Spinal cord (tissue), 10 donors: ENCODE results near the gene GZMH. TPM values are rescaled to one million over a fixed set of nuclear protein-coding genes. Genes with fewer than 3 reads are reported as not detected.
"Not testable (repeated sequence)": the region's sequence is repeated elsewhere in the genome, so short reads cannot be mapped to it uniquely, and the experiment has no call there.

Experiments
- DNase-seq, 6 donors: peaks; one replicate each; pipeline versions ENCODE4 v3.0.0 to v3.0.0-alpha.2; 2013 to 2015; ENCODE audit warnings: low spot score in 6 of 6, low read depth in 4 of 6
- H3K27ac ChIP-seq: one replicate; pipeline ENCODE4 v1.5.1; 2013; ENCODE audit warnings: low read depth, low read length, control low read depth
- H3K27me3 ChIP-seq: one replicate; pipeline ENCODE4 v1.6.1; 2013; ENCODE audit warnings: low read length; ENCODE audit not compliant: control insufficient read depth, insufficient read depth
- H3K36me3 ChIP-seq: one replicate; pipeline ENCODE4 v1.6.1; 2013; ENCODE audit warnings: low read length; ENCODE audit not compliant: control insufficient read depth, insufficient read depth
- H3K4me1 ChIP-seq: one replicate; pipeline ENCODE4 v1.6.1; 2013; ENCODE audit warnings: low read length; ENCODE audit not compliant: control insufficient read depth, insufficient read depth
- H3K4me3 ChIP-seq: one replicate; pipeline ENCODE4 v1.5.1; 2013; ENCODE audit warnings: low read depth, low read length, control low read depth
- H3K9me3 ChIP-seq: one replicate; pipeline ENCODE4 v1.6.1; 2013; ENCODE audit warnings: low read length; ENCODE audit not compliant: control insufficient read depth, insufficient read depth
- WGBS: methylation state at CpG from one replicate; pipeline ENCODE4 v1.1.5; 2013; ENCODE audit warnings: missing lambda C conversion rate; ENCODE audit not compliant: insufficient coverage; 5-methylcytosine and 5-hydroxymethylcytosine counted together
- polyA plus RNA-seq, 2 donors: library from polyadenylated mRNA; unstranded; fragments of 120-200 nt; gene quantifications; one replicate each; pipeline ENCODE4 v1.2.1, GENCODE V29; 2013; ENCODE audit not compliant: insufficient read length in 2 of 2
- total RNA-seq, 2 donors: library from RNA; depleted of rRNA in 1 of 2; stranded (reverse); fragments of 120-200 nt in 1 of 2; fragments of >200 nt in 1 of 2; gene quantifications; one replicate each; pipeline versions ENCODE4 v1.2.3 to v1.2.4, GENCODE V29; 2013 to 2014
- donor health status: healthy.

Gene GZMH
- total and polyA plus RNA-seq, 4 donors = 0.21 to 0.28 TPM; not detected in 2

- H3K36me3 ChIP-seq = no peaks in the 10 kb centered on the region
- no peaks in the 10 kb centered on the region for H3K9me3 ChIP-seq
- no peaks in the 10 kb centered on the region for H3K4me1 ChIP-seq
- no peaks in the 10 kb centered on the region for H3K27me3 ChIP-seq
- H3K27ac ChIP-seq = no peak overlapping the region
- no peak overlapping the region for H3K4me3 ChIP-seq
- no peak for DNase-seq
- WGBS = 60% methylated on average over 3 of the region's 3 CpGs
Observed at GRCh38 chr14:24605435-24606190, 3.9 kb downstream of the GZMH start.

- Histone ChIP-seq H3K4me3 (no peak overlapping the region), H3K27ac (no peak overlapping the region), H3K9me3 (peaks cover 5% of the 10 kb centered on the region), H3K27me3 (no peaks in the 10 kb centered on the region), H3K4me1 (no peaks in the 10 kb centered on the region), H3K36me3 (no peaks in the 10 kb centered on the region)
- no peak for DNase-seq
Observed at GRCh38 chr14:24597403-24597802, 12.1 kb downstream of the GZMH start.

GRCh38 chr14:24595073-24595808, 14.2 kb downstream of the GZMH start:
- H3K4me3 ChIP-seq = no peak overlapping the region
- no peaks in the 10 kb centered on the region for H3K4me1 ChIP-seq
- H3K36me3 ChIP-seq = no peaks in the 10 kb centered on the region
- WGBS = 72% methylated on average over 3 of the region's 3 CpGs
- H3K27ac ChIP-seq = no peak overlapping the region
- DNase-seq = no peak
- H3K9me3 ChIP-seq = peaks cover 6% of the 10 kb centered on the region
- no peaks in the 10 kb centered on the region for H3K27me3 ChIP-seq

DNA sequence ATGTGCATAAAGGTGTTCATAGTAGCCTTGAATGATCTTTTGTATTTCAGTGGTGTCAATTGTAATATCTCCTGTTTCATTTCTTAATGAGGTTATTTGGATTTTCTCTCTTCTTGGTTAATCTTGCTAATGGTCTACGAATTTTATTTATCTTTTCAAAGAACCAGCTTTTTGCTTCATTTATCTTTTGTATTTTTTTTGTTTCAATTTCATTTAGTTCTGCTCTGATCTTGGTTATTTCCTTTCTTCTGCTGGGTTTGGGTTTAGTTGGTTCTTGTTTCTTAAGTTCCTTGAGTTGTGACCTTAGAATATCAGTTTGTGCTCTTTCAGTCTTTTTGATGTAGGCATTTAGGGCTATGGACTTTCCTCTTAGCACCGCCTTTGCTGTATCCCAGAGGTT, 18.5 kb downstream of the GZMH start:
- not testable (repeated sequence) for H3K36me3 ChIP-seq, H3K9me3 ChIP-seq, H3K4me3 ChIP-seq, DNase-seq, H3K27me3 ChIP-seq, H3K4me1 ChIP-seq, H3K27ac ChIP-seq
- WGBS = no CpG with 5 or more reads among the region's 2 CpGs

- H3K27me3 ChIP-seq, H3K9me3 ChIP-seq, DNase-seq, H3K27ac ChIP-seq, H3K36me3 ChIP-seq, H3K4me3 ChIP-seq, H3K4me1 ChIP-seq: not testable (repeated sequence)
- WGBS = no CpG with 5 or more reads among the region's 3 CpGs
Observed at GRCh38 chr14:24584402-24584801, 25.1 kb downstream of the GZMH start.

DNA sequence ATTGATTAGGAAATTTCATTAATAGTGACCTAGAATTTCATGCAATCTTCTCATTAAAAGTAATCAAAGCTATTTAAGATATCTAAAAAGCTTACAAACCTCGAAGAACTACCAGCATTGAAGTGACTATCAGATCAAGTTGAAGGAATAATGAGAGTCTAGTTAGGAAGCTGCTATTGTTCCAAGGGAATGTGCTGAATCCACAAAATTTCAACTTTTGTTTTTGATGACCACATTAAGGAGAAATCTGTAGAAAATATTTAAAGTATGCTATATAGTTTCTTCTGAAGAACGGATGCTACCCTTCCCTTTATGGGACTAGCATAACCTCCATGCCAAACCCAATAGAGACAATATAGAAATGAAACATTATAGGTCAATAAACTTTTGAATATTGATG, 30.9 kb downstream of the GZMH start:
- DNase-seq = no peak
- no peaks in the 10 kb centered on the region for H3K27me3 ChIP-seq
- no CpG with 5 or more reads among the region's 2 CpGs for WGBS

GRCh38 chr14:24576771-24577170, 32.7 kb downstream of the GZMH start:
- Histone ChIP-seq H3K27me3 (no peaks in the 10 kb centered on the region), H3K36me3 (no peaks in the 10 kb centered on the region), H3K27ac (no peak overlapping the region), H3K9me3 (no peaks in the 10 kb centered on the region), H3K4me3 (no peak overlapping the region), H3K4me1 (no peaks in the 10 kb centered on the region)
- DNase-seq = no peak
- WGBS = 67% methylated on average over 1 of the region's 5 CpGs

More for the DNA sequence above, 30.9 kb downstream of the GZMH start:
- Histone ChIP-seq H3K4me1 (no peaks in the 10 kb centered on the region), H3K27ac (no peak overlapping the region), H3K9me3 (no peaks in the 10 kb centered on the region), H3K36me3 (no peaks in the 10 kb centered on the region), H3K4me3 (no peak overlapping the region)

DNA sequence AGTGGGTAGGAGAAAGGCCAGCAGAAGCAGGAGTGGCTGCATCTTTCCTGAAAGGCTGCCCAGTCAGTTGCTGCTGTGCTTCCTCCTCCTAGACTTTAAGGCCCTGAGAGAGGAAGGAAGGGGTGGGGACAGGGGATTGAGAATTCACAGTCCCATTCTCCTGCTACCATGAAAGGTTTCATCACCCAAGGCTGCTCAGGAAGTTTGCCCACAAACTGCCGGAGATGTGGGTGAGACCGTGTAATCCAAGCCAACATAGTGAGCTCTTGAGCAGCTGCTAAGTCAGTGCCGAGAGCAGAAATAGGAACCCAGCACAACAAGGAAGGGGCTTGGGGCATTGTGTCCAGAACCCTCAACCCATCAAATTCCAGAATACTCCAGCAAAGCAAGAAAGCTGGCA, 33.3 kb downstream of the GZMH start, which contains the start of gene CTSG:
TSS of gene CTSG (minus strand) at position 69 of the 400 bp plus-strand sequence. CDS start at position 42, 27 bp downstream.
- H3K4me1 ChIP-seq = no peaks in the 10 kb centered on the region
- WGBS = 87% methylated on average over 3 of the region's 3 CpGs
- no peaks in the 10 kb centered on the region for H3K36me3 ChIP-seq
- DNase-seq = no peak
- H3K4me3 ChIP-seq = no peak within 1 kb of the TSS
- H3K9me3 ChIP-seq = no peaks in the 10 kb centered on the region
- no peak within 1 kb of the TSS for H3K27ac ChIP-seq
- no peaks in the 10 kb centered on the region for H3K27me3 ChIP-seq

DNA sequence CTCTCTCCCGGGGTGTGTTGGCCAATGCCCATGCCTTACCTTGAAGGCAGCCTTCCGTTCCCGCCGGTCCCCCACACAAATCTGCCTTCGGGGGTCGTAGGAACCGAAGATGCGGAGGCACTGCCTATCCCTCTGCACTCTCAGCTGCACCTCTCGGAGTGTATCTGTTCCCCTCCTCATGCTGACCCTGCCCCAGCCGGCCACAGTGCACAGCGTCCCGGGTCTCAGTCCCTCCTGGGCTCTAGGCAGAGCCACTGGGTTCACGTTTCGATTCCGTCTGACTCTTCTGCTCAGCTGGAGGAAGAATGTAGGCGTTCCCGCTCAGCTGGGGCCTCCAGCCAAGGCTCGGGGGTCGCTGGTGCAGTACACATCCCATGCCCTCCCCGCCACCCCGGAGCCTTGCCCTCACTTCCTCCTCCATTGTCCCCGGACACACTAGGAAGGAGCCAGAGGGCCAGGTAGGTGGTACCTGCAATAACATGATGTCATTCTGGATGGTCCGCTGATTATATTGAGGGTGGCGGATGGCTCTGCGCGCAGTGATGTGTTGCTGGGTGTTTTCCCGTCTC, 35.2 kb downstream of the GZMH start:
- no peaks in the 10 kb centered on the region for H3K36me3 ChIP-seq
- H3K4me3 ChIP-seq = no peak overlapping the region
- DNase-seq = no peak
- 86% methylated on average over 26 of the region's 27 CpGs for WGBS
- no peak overlapping the region for H3K27ac ChIP-seq
- no peaks in the 10 kb centered on the region for H3K4me1 ChIP-seq
- no peaks in the 10 kb centered on the region for H3K27me3 ChIP-seq
- H3K9me3 ChIP-seq = no peaks in the 10 kb centered on the region
